ENCODE data around the gene MARCHF3. TPM values are rescaled to one million over a fixed set of nuclear protein-coding genes. Genes with fewer than 3 reads are reported as not detected.

The MARCHF3 gene
- total and polyA plus RNA-seq, 10 of the 15 experiments (the other 5 are each of a cell fraction or from before 2014, with no cell fraction given) = 3.6 to 24.1 (median 11.3) TPM

DNA sequence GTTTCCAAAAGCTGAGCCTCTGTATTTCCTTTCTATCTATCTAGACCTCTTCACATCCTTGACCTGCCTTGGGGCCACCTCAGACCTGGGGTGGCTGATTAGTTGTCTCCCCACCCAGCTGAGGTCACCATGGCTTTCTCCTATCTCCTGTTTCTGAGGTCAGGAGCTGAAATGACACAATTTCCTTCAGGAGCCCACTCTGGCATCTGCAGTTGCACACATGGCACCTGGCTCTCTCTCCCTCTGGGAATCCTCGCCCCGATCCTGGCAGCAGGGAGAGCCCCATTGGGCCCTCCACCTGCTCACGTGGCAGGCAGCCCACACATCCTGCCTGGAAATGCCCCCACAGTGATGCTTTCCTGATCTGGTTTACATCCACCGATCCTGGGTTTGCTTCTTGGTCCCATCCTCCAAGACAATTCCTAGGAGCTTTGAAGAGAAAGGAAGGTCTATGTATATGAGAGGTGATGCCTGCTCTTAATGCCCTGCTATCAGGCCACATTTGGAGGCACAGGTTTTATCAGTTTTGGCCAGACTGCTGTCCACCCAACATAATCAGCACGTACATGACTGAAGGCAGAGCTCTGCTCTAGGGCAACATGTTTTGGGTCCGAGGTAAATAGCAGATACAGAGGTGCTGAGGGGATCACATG is 53.7 kb downstream of the MARCHF3 start:
- ChIA-PET POLR2A (interaction anchor here (0.5 to 1.5 kb wide), 4 partner anchors 12 to 1098 kb away, joined by 3 to 4 read pairs (median 4); no protein-coding TSS in a partner anchor), RAD21 (ENCODE audit: unreplicated experiment) (interaction anchor here (0.9 to 1.6 kb wide), 5 partner anchors 8 to 52 kb away, joined by 3 to 4 read pairs (median 3); no protein-coding TSS in a partner anchor), CTCF (interaction anchor here (1.5 to 2.3 kb wide), 2 partner anchors 13 to 301 kb away, joined by 4 to 5 read pairs; no protein-coding TSS in a partner anchor), SMC1A (ENCODE audit: uncharacterized antibody, unreplicated experiment) (interaction anchor here (0.7 to 2.8 kb wide), 8 partner anchors 10 to 140 kb away, joined by 3 to 10 read pairs (median 6); no protein-coding TSS in a partner anchor)
- intact Hi-C loops (cut with micrococcal nuclease; ENCODE audit: unreplicated experiment) (no loop called here), in situ Hi-C loops (cut with MboI) (no loop called here)
- H2AFZ ChIP-seq (ENCODE audit: control insufficient read depth, low read depth, low read length) = no peak overlapping the region
- H3K4me2 ChIP-seq (ENCODE audit: control insufficient read depth, insufficient read depth) = no peak overlapping the region
- TF ChIP-seq RCOR1 (conservative IDR thresholded peaks at IDR 0.05; ENCODE audit: low read depth, low read length) = no peak
- no peak for TF ChIP-seq ZBTB40 (IDR thresholded peaks at IDR 0.05; ENCODE audit: borderline replicate concordance)
- no peak for TF ChIP-seq IRF4 (IDR thresholded peaks at IDR 0.05; ENCODE audit: low read depth, low read length)
- TF ChIP-seq MYB (IDR thresholded peaks at IDR 0.05; ENCODE audit: borderline replicate concordance, low read depth, low read length) = no peak
- no peak overlapping the region for H3K9ac ChIP-seq (ENCODE audit: control insufficient read depth, insufficient read depth, low read length)
- no TSS peak for BruUV-seq (replicated peaks)
- H3K27ac ChIP-seq (ENCODE audit: control insufficient read depth, insufficient read depth) = no peak overlapping the region
- H3K36me3 ChIP-seq (ENCODE audit: control insufficient read depth in 2 of 2, insufficient read depth in 2 of 2, low read length in 1 of 2) = no peaks in the 10 kb centered on the region
- no peak for DNase-seq (ENCODE audit: low read depth, low spot score)
- no peak for FAIRE-seq
- H4K20me1 ChIP-seq (ENCODE audit: control insufficient read depth, insufficient read depth) = no peaks in the 10 kb centered on the region
- H3K4me1 ChIP-seq (ENCODE audit: control insufficient read depth, insufficient read depth, low read length) = peaks cover 13% of the 10 kb centered on the region
- WGBS (ENCODE audit: insufficient coverage, insufficient replicate concordance, low lambda C conversion rate, missing lambda C conversion rate) = 82% methylated on average over 6 of the region's 6 CpGs
- no peak for ATAC-seq
- no peaks in the 10 kb centered on the region for H3K27me3 ChIP-seq (replicated peaks in 1 of 2; ENCODE audit: control insufficient read depth in 2 of 2, insufficient read depth in 2 of 2, low read length in 1 of 2)
- no peaks in the 10 kb centered on the region for H3K9me3 ChIP-seq (replicated peaks; ENCODE audit: control insufficient read depth, insufficient read depth, low read length)
- H3K79me2 ChIP-seq (ENCODE audit: control insufficient read depth, insufficient read depth, low read length) = no peaks in the 10 kb centered on the region
- H3K4me3 ChIP-seq = no peak overlapping the region

Data from GM12878 (cell line).